GM12874 (cell line): Measurements from ENCODE around the gene LEFTY2.

Source experiments
- CTCF ChIP-seq: IDR thresholded peaks from 2 replicates; pipeline ENCODE4 v1.5.1; 2011; ENCODE audit warnings: low read depth, mild to moderate bottlenecking, control low read depth, low read length, moderate library complexity; ENCODE audit not compliant: insufficient read depth

The LEFTY2 gene

GRCh38 chr1:225937048-225937968 is 3.7 kb downstream of the LEFTY2 start:
- no peak for TF ChIP-seq CTCF

GRCh38 chr1:225936523-225936922 is 4.5 kb downstream of the LEFTY2 start:
- TF ChIP-seq CTCF, result no peak

DNA sequence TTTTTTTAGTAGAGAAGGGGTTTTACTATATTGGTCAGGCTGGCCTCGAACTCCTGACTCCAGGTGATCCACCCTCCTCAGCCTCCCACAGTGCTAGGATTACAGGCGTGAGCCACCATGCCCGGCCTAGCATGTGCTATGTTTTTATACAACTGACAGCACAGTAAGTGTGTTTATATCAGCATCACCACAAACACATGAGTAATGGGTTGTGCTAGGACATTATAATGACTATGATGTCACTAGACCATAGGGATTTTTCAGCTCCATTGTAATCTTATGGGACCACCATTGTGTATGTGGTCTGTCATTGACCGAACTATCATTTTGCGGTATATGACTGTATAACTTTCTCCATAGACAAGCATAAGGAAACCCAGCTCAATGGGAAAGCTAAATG is 6.3 kb downstream of the LEFTY2 start:
- no peak for TF ChIP-seq CTCF

GRCh38 chr1:225933072-225933471 is 7.9 kb downstream of the LEFTY2 start:
- TF ChIP-seq CTCF, result no peak

- TF ChIP-seq CTCF, result no peak
Observed at GRCh38 chr1:225931270-225932136, 9.5 kb downstream of the LEFTY2 start.

GRCh38 chr1:225930566-225930965 is 10.5 kb downstream of the LEFTY2 start:
- no peak for TF ChIP-seq CTCF
